Measurements from ENCODE around the gene PADI3. TPM values are rescaled to one million over a fixed set of nuclear protein-coding genes. Genes with fewer than 3 reads are reported as not detected.

Gene PADI3
- total and polyA plus RNA-seq, 12 donors: not detected

DNA sequence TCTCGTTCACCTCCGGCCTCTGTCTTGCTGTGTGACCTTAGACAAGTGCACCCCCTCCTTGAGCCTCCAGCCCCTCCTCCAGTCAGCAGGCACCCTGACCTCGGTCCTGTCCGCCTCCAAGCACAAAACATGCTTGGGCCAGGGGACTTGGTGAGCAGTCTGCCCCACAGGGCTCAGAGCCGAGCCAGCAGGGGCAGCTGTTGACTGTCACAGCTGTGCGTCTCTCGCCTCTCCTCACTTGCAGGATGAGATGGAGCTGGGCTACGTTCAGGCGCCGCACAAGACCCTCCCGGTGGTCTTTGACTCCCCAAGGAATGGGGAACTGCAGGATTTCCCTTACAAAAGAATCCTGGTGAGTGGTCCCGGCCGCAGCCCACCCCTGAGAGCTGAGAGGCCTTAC, 24.2 kb downstream of the PADI3 start:
- WGBS, 4 donors: 74 to 85% (median 75%) methylated on average over 9 to 13 of the region's 13 CpGs
- H3K4me3 ChIP-seq: no peak overlapping the region
- no peaks in the 10 kb centered on the region for H3K27me3 ChIP-seq
- H3K4me1 ChIP-seq (replicated peaks in 1 of 2): no peaks in the 10 kb centered on the region
- H3K9me3 ChIP-seq (replicated peaks in 1 of 3): no peaks in the 10 kb centered on the region
- TF ChIP-seq, protein P1, sequence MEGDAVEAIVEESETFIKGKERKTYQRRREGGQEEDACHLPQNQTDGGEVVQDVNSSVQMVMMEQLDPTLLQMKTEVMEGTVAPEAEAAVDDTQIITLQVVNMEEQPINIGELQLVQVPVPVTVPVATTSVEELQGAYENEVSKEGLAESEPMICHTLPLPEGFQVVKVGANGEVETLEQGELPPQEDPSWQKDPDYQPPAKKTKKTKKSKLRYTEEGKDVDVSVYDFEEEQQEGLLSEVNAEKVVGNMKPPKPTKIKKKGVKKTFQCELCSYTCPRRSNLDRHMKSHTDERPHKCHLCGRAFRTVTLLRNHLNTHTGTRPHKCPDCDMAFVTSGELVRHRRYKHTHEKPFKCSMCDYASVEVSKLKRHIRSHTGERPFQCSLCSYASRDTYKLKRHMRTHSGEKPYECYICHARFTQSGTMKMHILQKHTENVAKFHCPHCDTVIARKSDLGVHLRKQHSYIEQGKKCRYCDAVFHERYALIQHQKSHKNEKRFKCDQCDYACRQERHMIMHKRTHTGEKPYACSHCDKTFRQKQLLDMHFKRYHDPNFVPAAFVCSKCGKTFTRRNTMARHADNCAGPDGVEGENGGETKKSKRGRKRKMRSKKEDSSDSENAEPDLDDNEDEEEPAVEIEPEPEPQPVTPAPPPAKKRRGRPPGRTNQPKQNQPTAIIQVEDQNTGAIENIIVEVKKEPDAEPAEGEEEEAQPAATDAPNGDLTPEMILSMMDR (IDR thresholded peaks at IDR 0.05): no peak
- no peak for TF ChIP-seq POLR2A (IDR thresholded peaks at IDR 0.05)
- DNase-seq: no peak
- no peak overlapping the region for H3K27ac ChIP-seq
- intact Hi-C loops (cut with DNase I): no loop called here
- no peaks in the 10 kb centered on the region for H3K36me3 ChIP-seq (replicated peaks in 1 of 2)

DNA sequence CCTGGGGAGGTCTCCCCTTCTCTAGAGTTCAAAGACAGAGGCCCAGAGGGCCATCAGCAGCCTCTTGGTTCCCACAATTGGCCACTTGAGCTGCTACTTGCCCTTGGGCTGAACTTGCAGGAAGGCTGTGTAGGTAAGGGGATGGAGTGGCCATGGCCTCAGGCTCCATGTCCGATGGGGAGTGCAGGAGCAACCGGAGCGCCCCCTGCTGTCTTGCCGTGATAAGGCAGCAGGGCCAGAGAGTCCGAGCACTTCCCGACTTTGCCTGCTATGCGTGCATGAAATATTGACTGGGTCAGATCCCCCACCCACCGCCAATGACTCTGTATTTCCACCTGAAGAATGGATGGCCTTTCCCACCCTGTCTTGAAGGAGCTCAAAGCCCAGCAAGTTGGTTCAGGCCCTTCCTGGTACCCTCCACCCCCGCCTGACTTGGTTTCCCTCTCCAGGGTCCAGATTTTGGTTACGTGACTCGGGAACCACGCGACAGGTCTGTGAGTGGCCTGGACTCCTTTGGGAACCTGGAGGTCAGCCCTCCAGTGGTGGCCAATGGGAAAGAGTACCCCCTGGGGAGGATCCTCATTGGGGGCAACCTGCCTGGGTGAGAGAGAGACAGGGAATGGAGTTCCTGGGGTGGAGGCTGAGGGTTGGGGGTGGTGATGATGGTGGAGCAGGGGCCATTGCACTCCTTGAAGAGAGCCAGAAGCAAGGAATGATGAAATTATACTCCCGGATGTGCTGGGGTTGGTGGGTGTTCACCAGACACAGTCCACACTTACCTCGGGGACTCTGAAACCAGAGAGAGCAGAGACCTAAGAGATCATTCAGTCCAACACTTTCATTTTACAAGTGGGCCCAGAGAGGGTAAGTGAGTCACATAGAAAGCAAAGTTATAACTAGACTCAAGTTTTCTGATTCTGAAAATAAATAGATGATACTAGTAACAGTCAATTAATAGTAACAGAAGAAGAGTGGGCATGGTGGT, 25.6 kb downstream of the PADI3 start:
- H3K36me3 ChIP-seq (replicated peaks in 1 of 2): no peaks in the 10 kb centered on the region
- intact Hi-C loops (cut with DNase I): no loop called here
- H3K4me1 ChIP-seq (replicated peaks in 1 of 2): no peaks in the 10 kb centered on the region
- TF ChIP-seq, protein P1 (IDR thresholded peaks at IDR 0.05): peak; percentile 31 to 63 (median 48)
- no peak for TF ChIP-seq POLR2A (IDR thresholded peaks at IDR 0.05)
- no peak overlapping the region for H3K27ac ChIP-seq
- 40 to 60% (median 51%) methylated on average over 12 to 15 of the region's 15 CpGs for WGBS, 4 donors
- H3K27me3 ChIP-seq: no peaks in the 10 kb centered on the region
- H3K4me3 ChIP-seq: no peak overlapping the region
- H3K9me3 ChIP-seq (replicated peaks in 1 of 3): no peaks in the 10 kb centered on the region
- peak in 6 of 7 donors; percentile 34 to 73 (median 57) for DNase-seq

DNA sequence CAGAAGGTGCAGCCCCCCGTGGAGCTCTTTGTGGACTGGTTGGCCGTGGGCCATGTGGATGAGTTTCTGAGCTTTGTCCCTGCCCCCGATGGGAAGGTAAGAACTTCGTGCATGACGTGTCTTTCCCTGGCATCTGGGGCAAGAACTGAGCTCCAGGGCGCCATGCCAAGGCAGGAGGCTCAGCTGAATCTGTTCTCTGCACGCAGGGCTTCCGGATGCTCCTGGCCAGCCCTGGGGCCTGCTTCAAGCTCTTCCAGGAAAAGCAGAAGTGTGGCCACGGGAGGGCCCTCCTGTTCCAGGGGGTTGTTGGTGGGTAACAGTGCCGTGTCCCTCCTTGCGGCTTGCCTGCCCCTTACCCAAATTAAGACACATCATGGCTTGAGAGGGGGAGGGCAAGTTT, 27.7 kb downstream of the PADI3 start:
- H3K36me3 ChIP-seq (replicated peaks in 1 of 2): no peaks in the 10 kb centered on the region
- DNase-seq: peak in 6 of 7 donors; percentile 29 to 52 (median 36)
- no peaks in the 10 kb centered on the region for H3K9me3 ChIP-seq (replicated peaks in 1 of 3)
- H3K27ac ChIP-seq: no peak overlapping the region
- intact Hi-C loops (cut with DNase I): no loop called here
- no peaks in the 10 kb centered on the region for H3K4me1 ChIP-seq (replicated peaks in 1 of 2)
- TF ChIP-seq POLR2A (IDR thresholded peaks at IDR 0.05): no peak
- TF ChIP-seq, protein P1 (IDR thresholded peaks at IDR 0.05): no peak
- H3K27me3 ChIP-seq: no peaks in the 10 kb centered on the region
- 38 to 56% (median 48%) methylated on average over 5 to 11 of the region's 11 CpGs for WGBS, 4 donors
- H3K4me3 ChIP-seq: no peak overlapping the region

DNA sequence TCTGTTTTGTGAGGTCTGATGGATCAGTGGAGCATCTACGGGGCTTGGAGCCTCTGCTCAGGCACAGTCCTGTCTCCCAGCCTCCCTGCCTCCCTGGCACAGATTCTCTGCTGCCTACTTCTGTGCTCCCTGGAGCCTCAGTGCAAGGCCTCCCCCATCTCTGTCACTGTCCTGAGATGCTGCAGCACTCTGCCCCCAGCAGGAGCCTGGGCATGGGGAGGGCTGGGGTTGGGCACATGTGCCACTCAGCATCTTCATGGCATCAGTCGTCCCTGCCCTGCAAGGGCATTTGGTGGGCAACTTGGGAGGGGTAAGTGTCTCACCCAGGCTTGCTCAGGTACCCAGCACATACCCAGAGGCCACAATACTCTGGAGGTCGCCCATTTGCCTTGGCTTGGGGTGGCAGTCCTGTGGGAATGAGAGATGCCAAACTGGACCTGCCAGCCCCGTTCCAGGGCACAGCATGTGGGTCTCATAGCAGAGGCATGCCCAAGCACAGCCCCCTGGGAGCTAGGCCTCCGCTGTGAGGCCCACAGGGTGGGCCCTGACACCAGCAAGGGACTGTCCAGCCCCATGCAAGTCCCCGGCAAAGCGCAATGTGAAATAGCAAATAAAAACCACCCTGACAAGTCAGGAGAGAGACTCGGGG, 28.7 kb downstream of the PADI3 start:
- Histone ChIP-seq H3K4me3 (no peak overlapping the region), H3K36me3 (replicated peaks in 1 of 2) (no peaks in the 10 kb centered on the region), H3K27ac (no peak overlapping the region), H3K4me1 (replicated peaks in 1 of 2) (no peaks in the 10 kb centered on the region), H3K27me3 (no peaks in the 10 kb centered on the region), H3K9me3 (replicated peaks in 1 of 3) (no peaks in the 10 kb centered on the region)
- DNase-seq: no peak
- TF ChIP-seq POLR2A (IDR thresholded peaks at IDR 0.05): no peak
- TF ChIP-seq, protein P1 (IDR thresholded peaks at IDR 0.05): no peak
- 64 to 87% (median 81%) methylated on average over 2 to 8 of the region's 8 CpGs for WGBS, 4 donors
- intact Hi-C loops (cut with DNase I): no loop called here

All from adrenal gland (tissue), 12 donors.